ENCODE results near the gene TGFBR2.

GRCh38 chr3:30723211-30723610 is 116.8 kb downstream of the TGFBR2 start:
- TF ChIP-seq POLR2AphosphoS5 (IDR thresholded peaks at IDR 0.05; ENCODE audit: low read depth, low read length): no peak
- TF ChIP-seq REST (IDR thresholded peaks at IDR 0.05; ENCODE audit: insufficient read depth in 1 of 2, low read depth in 2 of 2, low read length in 1 of 2): no peak
- TF ChIP-seq, protein P1, sequence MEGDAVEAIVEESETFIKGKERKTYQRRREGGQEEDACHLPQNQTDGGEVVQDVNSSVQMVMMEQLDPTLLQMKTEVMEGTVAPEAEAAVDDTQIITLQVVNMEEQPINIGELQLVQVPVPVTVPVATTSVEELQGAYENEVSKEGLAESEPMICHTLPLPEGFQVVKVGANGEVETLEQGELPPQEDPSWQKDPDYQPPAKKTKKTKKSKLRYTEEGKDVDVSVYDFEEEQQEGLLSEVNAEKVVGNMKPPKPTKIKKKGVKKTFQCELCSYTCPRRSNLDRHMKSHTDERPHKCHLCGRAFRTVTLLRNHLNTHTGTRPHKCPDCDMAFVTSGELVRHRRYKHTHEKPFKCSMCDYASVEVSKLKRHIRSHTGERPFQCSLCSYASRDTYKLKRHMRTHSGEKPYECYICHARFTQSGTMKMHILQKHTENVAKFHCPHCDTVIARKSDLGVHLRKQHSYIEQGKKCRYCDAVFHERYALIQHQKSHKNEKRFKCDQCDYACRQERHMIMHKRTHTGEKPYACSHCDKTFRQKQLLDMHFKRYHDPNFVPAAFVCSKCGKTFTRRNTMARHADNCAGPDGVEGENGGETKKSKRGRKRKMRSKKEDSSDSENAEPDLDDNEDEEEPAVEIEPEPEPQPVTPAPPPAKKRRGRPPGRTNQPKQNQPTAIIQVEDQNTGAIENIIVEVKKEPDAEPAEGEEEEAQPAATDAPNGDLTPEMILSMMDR (IDR thresholded peaks at IDR 0.05): no peak

Measured in Panc1 (cell line).